ENCODE results near the gene OVAAL. TPM values are rescaled to one million over a fixed set of nuclear protein-coding genes. Genes with fewer than 3 reads are reported as not detected.
A peak's percentile ranks its signal among the peaks of the same experiment; 100 is the strongest.

OVAAL gene
- polyA plus RNA-seq (2013, experiment 1 of 2; ENCODE audit: insufficient read length): not detected
- not detected for polyA plus RNA-seq (2013, experiment 2 of 2; ENCODE audit: insufficient read length)

GRCh38 chr1:180558664-180559063 is at the start of gene OVAAL:
Gene OVAAL, plus strand, starts transcription at chr1:180558964.
- no peak for DNase-seq

- no peak for DNase-seq
Observed at GRCh38 chr1:180510882-180511281, 47.9 kb upstream of the OVAAL start.

- no peak for DNase-seq
Observed at GRCh38 chr1:180513531-180513930, 45.2 kb upstream of the OVAAL start.

- DNase-seq: no peak
Observed at GRCh38 chr1:180515364-180515763, 43.4 kb upstream of the OVAAL start.

GRCh38 chr1:180515857-180516388 is 42.8 kb upstream of the OVAAL start:
- DNase-seq: peak; percentile 76

GRCh38 chr1:180519846-180520245 is 38.9 kb upstream of the OVAAL start:
- no peak for DNase-seq

- no peak for DNase-seq
Observed at GRCh38 chr1:180521474-180522212, 37.1 kb upstream of the OVAAL start.

GRCh38 chr1:180522213-180522515 is 36.6 kb upstream of the OVAAL start:
- no peak for DNase-seq

GRCh38 chr1:180524160-180524914 is 34.4 kb upstream of the OVAAL start:
- no peak for DNase-seq

- DNase-seq: no peak
Observed at GRCh38 chr1:180524915-180525714, 33.6 kb upstream of the OVAAL start.

- DNase-seq: no peak
Observed at GRCh38 chr1:180525715-180526039, 33.1 kb upstream of the OVAAL start.

GRCh38 chr1:180527101-180527669 is 31.6 kb upstream of the OVAAL start:
- DNase-seq: peak; percentile 55

- DNase-seq: no peak
Observed at GRCh38 chr1:180528868-180529470, 29.8 kb upstream of the OVAAL start.

- peak; percentile 72 for DNase-seq
Observed at GRCh38 chr1:180530501-180530900, 28.3 kb upstream of the OVAAL start.

- no peak for DNase-seq
Observed at GRCh38 chr1:180532854-180533253, 25.9 kb upstream of the OVAAL start.

GRCh38 chr1:180533266-180533987 is 25.3 kb upstream of the OVAAL start:
- DNase-seq: peak; percentile 65

- no peak for DNase-seq
Observed at GRCh38 chr1:180534214-180534613, 24.6 kb upstream of the OVAAL start.

- DNase-seq: no peak
Observed at GRCh38 chr1:180535418-180535999, 23.3 kb upstream of the OVAAL start.

- DNase-seq: no peak
Observed at GRCh38 chr1:180536821-180537372, 21.9 kb upstream of the OVAAL start.

- DNase-seq: no peak
Observed at GRCh38 chr1:180539136-180539535, 19.6 kb upstream of the OVAAL start.
